Chondrocyte (in vitro differentiated cells): ENCODE results near the gene GNG2. TPM values are rescaled to one million over a fixed set of nuclear protein-coding genes. Genes with fewer than 3 reads are reported as not detected.

Experiments
- DNase-seq: peaks from one replicate; pipeline ENCODE4 v3.0.0; 2021; ENCODE audit warnings: mixed read lengths, low spot score
- H3K27ac Mint-ChIP-seq: one replicate; pipeline ENCODE4 v1.8.0; 2021; ENCODE audit warnings: mild to moderate bottlenecking, moderate library complexity, mixed read lengths; ENCODE audit not compliant: unreplicated experiment
- H3K27me3 Mint-ChIP-seq: 2 replicates; pipeline ENCODE4 v1.8.0; 2021; ENCODE audit warnings: low read depth, mixed read lengths
- H3K36me3 Mint-ChIP-seq: 2 replicates; pipeline ENCODE4 v1.8.0; 2021; ENCODE audit warnings: low read depth, mixed read lengths
- H3K4me1 Mint-ChIP-seq: 2 replicates; pipeline ENCODE4 v1.8.0; 2021; ENCODE audit warnings: low read depth, mild to moderate bottlenecking, mixed read lengths
- H3K4me3 Mint-ChIP-seq: one replicate; pipeline ENCODE4 v1.8.0; 2021; ENCODE audit warnings: mild to moderate bottlenecking, moderate library complexity, mixed read lengths; ENCODE audit not compliant: unreplicated experiment
- H3K9me3 Mint-ChIP-seq: 2 replicates; pipeline ENCODE4 v1.8.0; 2021; ENCODE audit warnings: low read depth, mixed read lengths
- CTCF ChIP-seq: fragments of 200-600 bp; sonication (generic); IDR thresholded peaks from 2 replicates; pipeline ENCODE4 v1.5.0; 2021; ENCODE audit warnings: antibody characterized with exemption, mild to moderate bottlenecking, moderate library complexity
- total RNA-seq: library from RNA; stranded (reverse); gene quantifications from 3 replicates; pipeline ENCODE4 v1.2.1, GENCODE V29; 2021

The GNG2 gene
- total RNA-seq, 1 donor from 2014 or later: 2.4 TPM

- no peak overlapping the region for H3K4me3 Mint-ChIP-seq
- TF ChIP-seq CTCF: no peak
- no peak overlapping the region for H3K27ac Mint-ChIP-seq
- H3K27me3 Mint-ChIP-seq: no peaks in the 10 kb centered on the region
- DNase-seq: no peak
- no peaks in the 10 kb centered on the region for H3K9me3 Mint-ChIP-seq
- H3K36me3 Mint-ChIP-seq: peaks cover 34% of the 10 kb centered on the region
- peaks cover 33% of the 10 kb centered on the region for H3K4me1 Mint-ChIP-seq
These were observed 140.3 kb downstream of the GNG2 start for GRCh38 chr14:52000696-52001095.

GRCh38 chr14:52002542-52002941, 142.1 kb downstream of the GNG2 start:
- TF ChIP-seq CTCF: no peak
- H3K4me3 Mint-ChIP-seq: no peak overlapping the region
- peaks cover 27% of the 10 kb centered on the region for H3K4me1 Mint-ChIP-seq
- no peak for DNase-seq
- H3K36me3 Mint-ChIP-seq: peaks cover 38% of the 10 kb centered on the region
- H3K27ac Mint-ChIP-seq: peak overlapping the region; percentile 84
- H3K9me3 Mint-ChIP-seq: no peaks in the 10 kb centered on the region
- no peaks in the 10 kb centered on the region for H3K27me3 Mint-ChIP-seq

- H3K9me3 Mint-ChIP-seq: no peaks in the 10 kb centered on the region
- DNase-seq: no peak
- H3K4me3 Mint-ChIP-seq: no peak overlapping the region
- no peaks in the 10 kb centered on the region for H3K27me3 Mint-ChIP-seq
- peaks cover 46% of the 10 kb centered on the region for H3K36me3 Mint-ChIP-seq
- peak overlapping the region; percentile 84 for H3K27ac Mint-ChIP-seq
- TF ChIP-seq CTCF: no peak
- H3K4me1 Mint-ChIP-seq: peaks cover 27% of the 10 kb centered on the region
These were observed 142.9 kb downstream of the GNG2 start for GRCh38 chr14:52003324-52003723.

GRCh38 chr14:52005625-52006024, 145.2 kb downstream of the GNG2 start:
- H3K36me3 Mint-ChIP-seq: peaks cover 45% of the 10 kb centered on the region
- peaks cover 24% of the 10 kb centered on the region for H3K4me1 Mint-ChIP-seq
- no peaks in the 10 kb centered on the region for H3K9me3 Mint-ChIP-seq
- TF ChIP-seq CTCF: no peak
- H3K27ac Mint-ChIP-seq: no peak overlapping the region
- no peak for DNase-seq
- H3K27me3 Mint-ChIP-seq: no peaks in the 10 kb centered on the region
- H3K4me3 Mint-ChIP-seq: no peak overlapping the region

- Mint-ChIP-seq H3K36me3 (peaks cover 48% of the 10 kb centered on the region), H3K27me3 (no peaks in the 10 kb centered on the region), H3K4me1 (peaks cover 22% of the 10 kb centered on the region), H3K9me3 (no peaks in the 10 kb centered on the region), H3K27ac (no peak overlapping the region), H3K4me3 (no peak overlapping the region)
- no peak for DNase-seq
- no peak for TF ChIP-seq CTCF
These were observed 145.9 kb downstream of the GNG2 start for GRCh38 chr14:52006361-52006760.
